MG63 (cell line): Measurements from ENCODE around the gene PRPF8. TPM values are rescaled to one million over a fixed set of nuclear protein-coding genes. Genes with fewer than 3 reads are reported as not detected.
"Not testable (repeated sequence)": the region's sequence is repeated elsewhere in the genome, so short reads cannot be mapped to it uniquely, and the experiment has no call there.

Experiments used
- DNase-seq: peaks from one replicate; pipeline ENCODE4 v3.0.0-alpha.2; 2020
- H3K27me3 ChIP-seq: fragments of 250-450 bp; sonication (Bioruptor Pico); 2 replicates; pipeline ENCODE4 v1.5.1; 2020; ENCODE audit warnings: mild to moderate bottlenecking, moderate library complexity
- H3K36me3 ChIP-seq: fragments of 250-450 bp; sonication (Bioruptor Pico); 2 replicates; pipeline ENCODE4 v1.5.1; 2020; ENCODE audit warnings: mild to moderate bottlenecking, moderate library complexity
- H3K4me3 ChIP-seq: fragments of 250-450 bp; sonication (Bioruptor Pico); 2 replicates; pipeline ENCODE4 v1.5.1; 2020; ENCODE audit warnings: mild to moderate bottlenecking, moderate library complexity
- H3K9me3 ChIP-seq: fragments of 250-450 bp; sonication (Bioruptor Pico); 2 replicates; pipeline ENCODE4 v1.5.1; 2020; ENCODE audit warnings: mild to moderate bottlenecking, moderate library complexity
- total RNA-seq: library from RNA; depleted of rRNA; stranded (reverse); fragments of >200 nt; shearing (Covaris generic); gene quantifications from 2 replicates; pipeline ENCODE4 v1.2.3, GENCODE V29; 2014; ENCODE audit warnings: low replicate concordance

PRPF8 gene
- total RNA-seq, 1 experiment from 2014 or later = 100 TPM

- H3K4me3 ChIP-seq = peak overlapping the region; percentile 49
Measured at GRCh38 chr17:1709403-1709951, 24.8 kb upstream of the PRPF8 start.

GRCh38 chr17:1708791-1709346, 24.2 kb upstream of the PRPF8 start:
- DNase-seq, H3K27me3 ChIP-seq, H3K4me3 ChIP-seq, H3K9me3 ChIP-seq: not testable (repeated sequence)
- peaks cover 23% of the 10 kb centered on the region for H3K36me3 ChIP-seq

More at GRCh38 chr17:1709403-1709951, 24.8 kb upstream of the PRPF8 start:
- H3K36me3 ChIP-seq = peaks cover 28% of the 10 kb centered on the region
- no peaks in the 10 kb centered on the region for H3K9me3 ChIP-seq
- DNase-seq = no peak
- H3K27me3 ChIP-seq = no peaks in the 10 kb centered on the region

GRCh38 chr17:1707107-1707506, 22.4 kb upstream of the PRPF8 start:
- DNase-seq = no peak
- Histone ChIP-seq H3K36me3 (peaks cover 5% of the 10 kb centered on the region), H3K9me3 (no peaks in the 10 kb centered on the region), H3K4me3 (no peak overlapping the region), H3K27me3 (no peaks in the 10 kb centered on the region)

GRCh38 chr17:1705004-1705403, 20.3 kb upstream of the PRPF8 start:
- no peak for DNase-seq
- H3K27me3 ChIP-seq = no peaks in the 10 kb centered on the region
- H3K36me3 ChIP-seq = no peaks in the 10 kb centered on the region
- H3K9me3 ChIP-seq = no peaks in the 10 kb centered on the region
- no peak overlapping the region for H3K4me3 ChIP-seq

- no peak for DNase-seq
- Histone ChIP-seq H3K9me3 (no peaks in the 10 kb centered on the region), H3K27me3 (no peaks in the 10 kb centered on the region), H3K4me3 (no peak overlapping the region), H3K36me3 (no peaks in the 10 kb centered on the region)
Measured at GRCh38 chr17:1703063-1703462, 18.4 kb upstream of the PRPF8 start.

- H3K4me3 ChIP-seq, DNase-seq, H3K27me3 ChIP-seq, H3K9me3 ChIP-seq, H3K36me3 ChIP-seq: not testable (repeated sequence)
Measured at GRCh38 chr17:1699891-1700290, 15.2 kb upstream of the PRPF8 start.

- Histone ChIP-seq H3K4me3 (no peak overlapping the region), H3K27me3 (no peaks in the 10 kb centered on the region), H3K36me3 (no peaks in the 10 kb centered on the region), H3K9me3 (no peaks in the 10 kb centered on the region)
- DNase-seq = no peak
Measured at GRCh38 chr17:1697681-1698080, 13.0 kb upstream of the PRPF8 start.

- H3K4me3 ChIP-seq = no peak overlapping the region
- no peaks in the 10 kb centered on the region for H3K27me3 ChIP-seq
- H3K36me3 ChIP-seq = no peaks in the 10 kb centered on the region
- no peaks in the 10 kb centered on the region for H3K9me3 ChIP-seq
- DNase-seq = no peak
Measured at GRCh38 chr17:1695365-1695764, 10.7 kb upstream of the PRPF8 start.

GRCh38 chr17:1693339-1693738, 8.7 kb upstream of the PRPF8 start:
- Histone ChIP-seq H3K9me3 (no peaks in the 10 kb centered on the region), H3K4me3 (no peak overlapping the region), H3K27me3 (no peaks in the 10 kb centered on the region), H3K36me3 (no peaks in the 10 kb centered on the region)
- DNase-seq = no peak

GRCh38 chr17:1690544-1691221, 6.0 kb upstream of the PRPF8 start:
- H3K9me3 ChIP-seq = no peaks in the 10 kb centered on the region

GRCh38 chr17:1688405-1688804, 3.7 kb upstream of the PRPF8 start:
- H3K9me3 ChIP-seq, H3K36me3 ChIP-seq, H3K27me3 ChIP-seq, DNase-seq, H3K4me3 ChIP-seq: not testable (repeated sequence)

More at GRCh38 chr17:1690544-1691221, 6.0 kb upstream of the PRPF8 start:
- Histone ChIP-seq H3K36me3 (no peaks in the 10 kb centered on the region), H3K27me3 (no peaks in the 10 kb centered on the region), H3K4me3 (no peak overlapping the region)
- DNase-seq = no peak

GRCh38 chr17:1686086-1686485, 1.4 kb upstream of the PRPF8 start:
- no peaks in the 10 kb centered on the region for H3K9me3 ChIP-seq
- no peak for DNase-seq
- H3K4me3 ChIP-seq = no peak overlapping the region
- H3K27me3 ChIP-seq = no peaks in the 10 kb centered on the region
- peaks cover 25% of the 10 kb centered on the region for H3K36me3 ChIP-seq

GRCh38 chr17:1683459-1683858, 1.2 kb downstream of the PRPF8 start:
- Histone ChIP-seq H3K36me3 (peaks cover 45% of the 10 kb centered on the region), H3K27me3 (no peaks in the 10 kb centered on the region), H3K9me3 (no peaks in the 10 kb centered on the region), H3K4me3 (peak overlapping the region; percentile 90)
- no peak for DNase-seq

- Histone ChIP-seq H3K27me3 (no peaks in the 10 kb centered on the region), H3K9me3 (no peaks in the 10 kb centered on the region), H3K36me3 (peaks cover 74% of the 10 kb centered on the region), H3K4me3 (no peak overlapping the region)
- no peak for DNase-seq
Measured at GRCh38 chr17:1676401-1676800, 8.3 kb downstream of the PRPF8 start.

- DNase-seq = no peak
- no peak overlapping the region for H3K4me3 ChIP-seq
- peaks cover 76% of the 10 kb centered on the region for H3K36me3 ChIP-seq
- no peaks in the 10 kb centered on the region for H3K9me3 ChIP-seq
- H3K27me3 ChIP-seq = no peaks in the 10 kb centered on the region
Measured at GRCh38 chr17:1673041-1673785, 11.5 kb downstream of the PRPF8 start.

GRCh38 chr17:1663934-1664333, 20.7 kb downstream of the PRPF8 start:
- H3K4me3 ChIP-seq, H3K27me3 ChIP-seq, H3K9me3 ChIP-seq, DNase-seq: not testable (repeated sequence)
- H3K36me3 ChIP-seq = peaks cover 48% of the 10 kb centered on the region

GRCh38 chr17:1661045-1661444, 23.6 kb downstream of the PRPF8 start:
- Histone ChIP-seq H3K27me3 (no peaks in the 10 kb centered on the region), H3K9me3 (no peaks in the 10 kb centered on the region), H3K36me3 (peaks cover 59% of the 10 kb centered on the region), H3K4me3 (no peak overlapping the region)
- no peak for DNase-seq
